ENCODE results near the gene NKX2-1. TPM values are rescaled to one million over a fixed set of nuclear protein-coding genes. Genes with fewer than 3 reads are reported as not detected.
A peak's percentile ranks its signal among the peaks of the same experiment; 100 is the strongest.
"Not testable (repeated sequence)": the region's sequence is repeated elsewhere in the genome, so short reads cannot be mapped to it uniquely, and the experiment has no call there.

Gene NKX2-1
- total and polyA plus RNA-seq, 2 of the 13 experiments (the other 11 are each of a cell fraction or from before 2014, with no cell fraction given), result not detected

DNA sequence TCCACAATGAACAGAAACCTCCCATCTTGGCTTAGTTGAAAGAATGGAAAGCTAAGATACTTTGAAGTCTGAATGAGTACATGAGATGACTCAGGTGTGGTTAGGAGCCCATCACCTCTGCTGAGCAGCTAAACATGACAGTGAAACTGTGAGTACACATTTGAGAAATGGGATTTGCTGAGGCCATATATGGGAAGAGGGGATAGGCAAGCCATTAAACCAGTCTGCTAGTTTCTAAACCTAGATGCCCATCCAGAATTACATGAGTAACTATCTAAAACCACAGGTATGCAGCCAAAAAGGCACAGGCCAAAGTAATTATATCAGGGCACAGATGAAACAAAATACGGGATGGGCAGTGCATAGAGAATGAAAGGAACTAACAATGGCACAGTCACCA, 41.2 kb downstream of the NKX2-1 start (continued):
- TF ChIP-seq, protein P1, sequence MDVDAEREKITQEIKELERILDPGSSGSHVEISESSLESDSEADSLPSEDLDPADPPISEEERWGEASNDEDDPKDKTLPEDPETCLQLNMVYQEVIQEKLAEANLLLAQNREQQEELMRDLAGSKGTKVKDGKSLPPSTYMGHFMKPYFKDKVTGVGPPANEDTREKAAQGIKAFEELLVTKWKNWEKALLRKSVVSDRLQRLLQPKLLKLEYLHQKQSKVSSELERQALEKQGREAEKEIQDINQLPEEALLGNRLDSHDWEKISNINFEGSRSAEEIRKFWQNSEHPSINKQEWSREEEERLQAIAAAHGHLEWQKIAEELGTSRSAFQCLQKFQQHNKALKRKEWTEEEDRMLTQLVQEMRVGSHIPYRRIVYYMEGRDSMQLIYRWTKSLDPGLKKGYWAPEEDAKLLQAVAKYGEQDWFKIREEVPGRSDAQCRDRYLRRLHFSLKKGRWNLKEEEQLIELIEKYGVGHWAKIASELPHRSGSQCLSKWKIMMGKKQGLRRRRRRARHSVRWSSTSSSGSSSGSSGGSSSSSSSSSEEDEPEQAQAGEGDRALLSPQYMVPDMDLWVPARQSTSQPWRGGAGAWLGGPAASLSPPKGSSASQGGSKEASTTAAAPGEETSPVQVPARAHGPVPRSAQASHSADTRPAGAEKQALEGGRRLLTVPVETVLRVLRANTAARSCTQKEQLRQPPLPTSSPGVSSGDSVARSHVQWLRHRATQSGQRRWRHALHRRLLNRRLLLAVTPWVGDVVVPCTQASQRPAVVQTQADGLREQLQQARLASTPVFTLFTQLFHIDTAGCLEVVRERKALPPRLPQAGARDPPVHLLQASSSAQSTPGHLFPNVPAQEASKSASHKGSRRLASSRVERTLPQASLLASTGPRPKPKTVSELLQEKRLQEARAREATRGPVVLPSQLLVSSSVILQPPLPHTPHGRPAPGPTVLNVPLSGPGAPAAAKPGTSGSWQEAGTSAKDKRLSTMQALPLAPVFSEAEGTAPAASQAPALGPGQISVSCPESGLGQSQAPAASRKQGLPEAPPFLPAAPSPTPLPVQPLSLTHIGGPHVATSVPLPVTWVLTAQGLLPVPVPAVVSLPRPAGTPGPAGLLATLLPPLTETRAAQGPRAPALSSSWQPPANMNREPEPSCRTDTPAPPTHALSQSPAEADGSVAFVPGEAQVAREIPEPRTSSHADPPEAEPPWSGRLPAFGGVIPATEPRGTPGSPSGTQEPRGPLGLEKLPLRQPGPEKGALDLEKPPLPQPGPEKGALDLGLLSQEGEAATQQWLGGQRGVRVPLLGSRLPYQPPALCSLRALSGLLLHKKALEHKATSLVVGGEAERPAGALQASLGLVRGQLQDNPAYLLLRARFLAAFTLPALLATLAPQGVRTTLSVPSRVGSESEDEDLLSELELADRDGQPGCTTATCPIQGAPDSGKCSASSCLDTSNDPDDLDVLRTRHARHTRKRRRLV (CRISPR knock-in tag; IDR thresholded peaks at IDR 0.05), result no peak
- TF ChIP-seq ATF6 (CRISPR knock-in tag; conservative IDR thresholded peaks at IDR 0.05), result no peak
- no peak for TF ChIP-seq DMAP1 (CRISPR knock-in tag; IDR thresholded peaks at IDR 0.05)
- TF ChIP-seq IRX3 (CRISPR knock-in tag; IDR thresholded peaks at IDR 0.05; ENCODE audit: borderline replicate concordance, low read depth), result no peak
- no peak for TF ChIP-seq ZNF709 (CRISPR knock-in tag; IDR thresholded peaks at IDR 0.05)
- TF ChIP-seq PAWR (CRISPR knock-in tag; IDR thresholded peaks at IDR 0.05; ENCODE audit: borderline replicate concordance), result no peak

DNA sequence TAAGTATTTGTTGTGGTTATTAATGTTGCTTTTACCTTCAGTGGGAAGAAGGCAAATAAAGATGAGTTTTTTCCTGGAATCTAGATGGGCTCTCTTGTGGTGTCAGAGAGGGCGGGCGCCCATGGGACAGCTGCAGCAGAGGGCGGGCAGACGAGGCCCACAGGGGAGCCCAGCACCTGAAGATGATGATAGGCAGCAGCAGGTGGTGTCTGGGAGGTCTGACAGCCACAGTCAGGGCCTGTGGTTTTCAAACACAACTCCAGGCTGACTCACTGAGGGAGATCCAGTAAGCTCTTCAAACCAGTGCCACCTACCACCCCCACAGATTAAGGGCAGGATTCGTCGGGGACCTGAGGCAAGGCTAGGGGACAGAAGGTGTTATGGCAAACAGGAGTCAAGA, 42.8 kb downstream of the NKX2-1 start:
- H4K20me1 ChIP-seq (ENCODE audit: insufficient read depth, low read length), result no peaks in the 10 kb centered on the region
- no peak overlapping the region for H2AFZ ChIP-seq (ENCODE audit: low read length)
- H3K27me3 ChIP-seq (ENCODE audit: control insufficient read depth in 1 of 2, insufficient read depth in 2 of 2, low read length in 2 of 2), result no peaks in the 10 kb centered on the region; a peak in 1 of 5 replicates
- no peak for DNase-seq (ENCODE audit: low spot score)
- no peak overlapping the region for H3K4me2 ChIP-seq (ENCODE audit: low read depth, low read length)
- ATAC-seq, result peak; percentile 43
- H3K27ac ChIP-seq (ENCODE audit: extremely low read length, insufficient read depth, low read length), result no peak overlapping the region
- CTCF ChIA-PET (ENCODE audit: low intra/inter-chr PET ratio, low total read pairs), result no interaction called here
- no peaks in the 10 kb centered on the region for H3K36me3 ChIP-seq (replicated peaks in 1 of 2; ENCODE audit: control insufficient read depth in 1 of 2, insufficient read depth in 2 of 2, low read length in 2 of 2)
- FAIRE-seq, result no peak
- no peaks in the 10 kb centered on the region for H3K79me2 ChIP-seq (ENCODE audit: insufficient read depth, low read length)
- TF ChIP-seq ISX (CRISPR knock-in tag; conservative IDR thresholded peaks at IDR 0.05) (no peak), ZNF891 (CRISPR knock-in tag; IDR thresholded peaks at IDR 0.05) (peak; percentile 38; the same call in 1 of the 2 replicates)
- intact Hi-C loops (cut with micrococcal nuclease; ENCODE audit: unreplicated experiment), result no loop called here
- H3K4me1 ChIP-seq (ENCODE audit: insufficient read depth, low read length), result no peaks in the 10 kb centered on the region
- H3K9me3 ChIP-seq (ENCODE audit: low read length), result no peaks in the 10 kb centered on the region
- POLR2A ChIA-PET, result no interaction called here
- no TSS peak for BruUV-seq (replicated peaks)
- 5% methylated on average over 6 of the region's 6 CpGs for WGBS (ENCODE audit: low lambda C conversion rate)
- H3K4me3 ChIP-seq (replicated peaks in 1 of 3; ENCODE audit: insufficient read depth in 1 of 3, low read depth in 2 of 3, low read length in 3 of 3), result no peak overlapping the region
- in situ Hi-C loops (cut with HindIII; ENCODE audit: extremely low pct_ligation_motif_present, low pct_unique_long_range_greater_than_20kb), result no loop called here
- no peak overlapping the region for H3K9ac ChIP-seq (ENCODE audit: insufficient read depth, low read depth, low read length)

- H3K27me3 ChIP-seq (ENCODE audit: control insufficient read depth in 1 of 2, insufficient read depth in 2 of 2, low read length in 2 of 2); H3K36me3 ChIP-seq (replicated peaks in 1 of 2; ENCODE audit: control insufficient read depth in 1 of 2, insufficient read depth in 2 of 2, low read length in 2 of 2); H3K4me2 ChIP-seq (ENCODE audit: low read depth, low read length); CTCF ChIA-PET (ENCODE audit: low intra/inter-chr PET ratio, low total read pairs); H3K9ac ChIP-seq (ENCODE audit: insufficient read depth, low read depth, low read length); in situ Hi-C loops (cut with HindIII; ENCODE audit: extremely low pct_ligation_motif_present, low pct_unique_long_range_greater_than_20kb); FAIRE-seq; H3K4me1 ChIP-seq (ENCODE audit: insufficient read depth, low read length); H4K20me1 ChIP-seq (ENCODE audit: insufficient read depth, low read length); H2AFZ ChIP-seq (ENCODE audit: low read length); H3K4me3 ChIP-seq (replicated peaks in 1 of 3; ENCODE audit: insufficient read depth in 1 of 3, low read depth in 2 of 3, low read length in 3 of 3); DNase-seq (ENCODE audit: low spot score); H3K79me2 ChIP-seq (ENCODE audit: insufficient read depth, low read length); H3K9me3 ChIP-seq (ENCODE audit: low read length); BruUV-seq (replicated peaks); ATAC-seq; H3K27ac ChIP-seq (ENCODE audit: extremely low read length, insufficient read depth, low read length); POLR2A ChIA-PET; intact Hi-C loops (cut with micrococcal nuclease; ENCODE audit: unreplicated experiment): not testable (repeated sequence)
- WGBS (ENCODE audit: low lambda C conversion rate), result 11% methylated on average over 7 of the region's 7 CpGs
These were observed 44.0 kb downstream of the NKX2-1 start for GRCh38 chr14:36476061-36476460.

Measured in HepG2 (cell line).